ENCODE results near the gene TSTD1.

GRCh38 chr1:161077426-161077825 lies 38.7 kb upstream of the TSTD1 start:
- TF ChIP-seq CTCF (IDR thresholded peaks at IDR 0.05 in 8 of 11, conservative IDR thresholded peaks at IDR 0.05 in 3 of 11) (no peak), POLR2AphosphoS5 (IDR thresholded peaks at IDR 0.05) (no peak)

Data from spleen (tissue), 7 donors.